Endodermal cell (in vitro differentiated cells): ENCODE results near the gene UGT1A7. TPM values are rescaled to one million over a fixed set of nuclear protein-coding genes. Genes with fewer than 3 reads are reported as not detected.

ENCODE experiments used
- DNase-seq: peaks from one replicate; pipeline ENCODE4 v3.0.0-alpha.2; 2017
- H3K27ac ChIP-seq: 2 replicates; pipeline ENCODE4 v1.5.1; 2013; ENCODE audit warnings: mild to moderate bottlenecking, low read depth, low read length, moderate library complexity
- H3K27me3 ChIP-seq: 2 replicates; pipeline ENCODE4 v1.6.1; 2013; ENCODE audit warnings: mild to moderate bottlenecking, low read length, moderate library complexity; ENCODE audit not compliant: insufficient read depth, control insufficient read depth, poor library complexity, severe bottlenecking
- H3K36me3 ChIP-seq: 2 replicates; pipeline ENCODE4 v1.7.0; 2013; ENCODE audit warnings: mild to moderate bottlenecking, low read length, moderate library complexity; ENCODE audit not compliant: control insufficient read depth, insufficient read depth
- H3K4me1 ChIP-seq: one replicate; pipeline ENCODE4 v1.7.0; 2013; ENCODE audit warnings: low read length; ENCODE audit not compliant: control insufficient read depth, insufficient read depth
- H3K4me3 ChIP-seq: 2 replicates; pipeline ENCODE4 v1.5.1; 2013; ENCODE audit warnings: mild to moderate bottlenecking, low read length, moderate library complexity
- H3K9ac ChIP-seq: 2 replicates; pipeline ENCODE4 v1.6.1; 2013; ENCODE audit warnings: mild to moderate bottlenecking, low read length, moderate library complexity; ENCODE audit not compliant: poor library complexity, severe bottlenecking; ENCODE audit errors: extremely low read depth
- H3K9me3 ChIP-seq: 2 replicates; pipeline ENCODE4 v1.6.1; 2013; ENCODE audit warnings: mild to moderate bottlenecking, low read length, moderate library complexity; ENCODE audit not compliant: control insufficient read depth
- H3K27ac Mint-ChIP-seq: 2 replicates; pipeline ENCODE4 v1.8.0; 2020; ENCODE audit warnings: mixed read lengths
- H3K27me3 Mint-ChIP-seq: 2 replicates; pipeline ENCODE4 v1.8.0; 2021; ENCODE audit warnings: mild to moderate bottlenecking, mixed read lengths; ENCODE audit not compliant: insufficient read depth
- H3K36me3 Mint-ChIP-seq: 2 replicates; pipeline ENCODE4 v1.8.0; 2020; ENCODE audit warnings: low read depth, mixed read lengths
- H3K4me1 Mint-ChIP-seq: 2 replicates; pipeline ENCODE4 v1.8.0; 2020; ENCODE audit warnings: mixed read lengths
- H3K4me3 Mint-ChIP-seq: 2 replicates; pipeline ENCODE4 v1.8.0; 2020; ENCODE audit warnings: mild to moderate bottlenecking, moderate library complexity, mixed read lengths
- H3K9me3 Mint-ChIP-seq: 2 replicates; pipeline ENCODE4 v1.8.0; 2020; ENCODE audit warnings: mild to moderate bottlenecking, mixed read lengths
- CTCF ChIP-seq: fragments of 200-600 bp; sonication (generic); conservative IDR thresholded peaks from 2 replicates; pipeline ENCODE4 v1.5.0; 2021; ENCODE audit warnings: antibody characterized with exemption, mild to moderate bottlenecking
- WGBS, 2 experiments: methylation state at CpG; one replicate each; pipeline versions ENCODE4 v1.1.5 to v1.1.7; 2013; ENCODE audit warnings: missing lambda C conversion rate in 2 of 2, mixed read lengths in 1 of 2; ENCODE audit not compliant: insufficient coverage in 1 of 2, insufficient read length in 1 of 2; 5-methylcytosine and 5-hydroxymethylcytosine counted together
- total RNA-seq, 2 donors: library from RNA; stranded (reverse); fragmentation: NEBNext Ultra II Directional in 1 of 2; extraction: Animal tissue kit (Norgen Biotek cat#: 25700) in 1 of 2; gene quantifications; 2 replicates in 1 of 2; 3 replicates in 1 of 2; pipeline ENCODE4 v1.2.1, GENCODE V29; 2021

The UGT1A7 gene
- total RNA-seq, 2 donors from 2014 or later = not detected

- no peaks in the 10 kb centered on the region for H3K9me3 ChIP-seq
- H3K4me1 Mint-ChIP-seq = no peaks in the 10 kb centered on the region
- H3K9ac ChIP-seq = no peak overlapping the region
- H3K4me1 ChIP-seq = no peaks in the 10 kb centered on the region
- H3K36me3 ChIP-seq = no peaks in the 10 kb centered on the region
- peaks cover 7% of the 10 kb centered on the region for H3K27me3 Mint-ChIP-seq
- no peak for DNase-seq
- WGBS, 2 experiments = 85 to 95% methylated on average over 2 of the region's 2 CpGs
- H3K27me3 ChIP-seq = peaks cover 8% of the 10 kb centered on the region
- H3K27ac Mint-ChIP-seq = no peak overlapping the region
- TF ChIP-seq CTCF = no peak
- H3K36me3 Mint-ChIP-seq = no peaks in the 10 kb centered on the region
- H3K4me3 ChIP-seq = no peak overlapping the region
- no peaks in the 10 kb centered on the region for H3K9me3 Mint-ChIP-seq
- no peak overlapping the region for H3K4me3 Mint-ChIP-seq
- H3K27ac ChIP-seq = no peak overlapping the region
Observed at GRCh38 chr2:233758849-233759248, 77.1 kb downstream of the UGT1A7 start.

- Mint-ChIP-seq H3K27ac (no peak within 1 kb of the TSS), H3K9me3 (no peaks in the 10 kb centered on the region), H3K4me3 (no peak within 1 kb of the TSS), H3K36me3 (no peaks in the 10 kb centered on the region), H3K27me3 (peaks cover 7% of the 10 kb centered on the region), H3K4me1 (no peaks in the 10 kb centered on the region)
- WGBS, 2 experiments = 90 to 92% methylated on average over 2 to 4 of the region's 6 CpGs
- H3K4me3 ChIP-seq = no peak within 1 kb of the TSS
- H3K27ac ChIP-seq = no peak within 1 kb of the TSS
- TF ChIP-seq CTCF = no peak
- peaks cover 14% of the 10 kb centered on the region for H3K27me3 ChIP-seq
- H3K9ac ChIP-seq = no peak within 1 kb of the TSS
- no peaks in the 10 kb centered on the region for H3K9me3 ChIP-seq
- no peaks in the 10 kb centered on the region for H3K36me3 ChIP-seq
- no peak for DNase-seq
- no peaks in the 10 kb centered on the region for H3K4me1 ChIP-seq
Observed at GRCh38 chr2:233760043-233760442, 78.3 kb downstream of the UGT1A7 start, which contains the start of gene UGT1A1. Gene UGT1A1, plus strand, starts transcription at chr2:233760270. Its CDS starts 18 bp downstream, at chr2:233760288.

GRCh38 chr2:233761040-233761769 is 79.5 kb downstream of the UGT1A7 start:
- 86 to 97% methylated on average over 4 of the region's 4 CpGs for WGBS, 2 experiments
- no peaks in the 10 kb centered on the region for H3K9me3 Mint-ChIP-seq
- peaks cover 7% of the 10 kb centered on the region for H3K27me3 Mint-ChIP-seq
- Histone ChIP-seq H3K4me3 (no peak overlapping the region), H3K36me3 (no peaks in the 10 kb centered on the region), H3K27me3 (peaks cover 14% of the 10 kb centered on the region), H3K9me3 (no peaks in the 10 kb centered on the region), H3K9ac (no peak overlapping the region), H3K4me1 (no peaks in the 10 kb centered on the region), H3K27ac (no peak overlapping the region)
- H3K36me3 Mint-ChIP-seq = no peaks in the 10 kb centered on the region
- no peak for DNase-seq
- no peak overlapping the region for H3K4me3 Mint-ChIP-seq
- H3K27ac Mint-ChIP-seq = no peak overlapping the region
- TF ChIP-seq CTCF = no peak
- no peaks in the 10 kb centered on the region for H3K4me1 Mint-ChIP-seq
